ENCODE data around the gene BRD9. TPM values are rescaled to one million over a fixed set of nuclear protein-coding genes. Genes with fewer than 3 reads are reported as not detected.
"Not testable (repeated sequence)": the region's sequence is repeated elsewhere in the genome, so short reads cannot be mapped to it uniquely, and the experiment has no call there.

The BRD9 gene
- total RNA-seq, 2 experiments from 2014 or later = 46.6 to 51.7 TPM

GRCh38 chr5:854966-855743, 37.4 kb downstream of the BRD9 start:
- H3K27ac Mint-ChIP-seq = no peak overlapping the region
- ChIA-PET POLR2A (no interaction called here), CTCF (no interaction called here)
- intact Hi-C loops (cut with micrococcal nuclease) = no loop called here
- DNase-seq (no peak), ATAC-seq (no peak)
- no peak overlapping the region for H3K4me3 Mint-ChIP-seq
- H3K9me3 Mint-ChIP-seq = no peaks in the 10 kb centered on the region
- H3K4me1 Mint-ChIP-seq (ENCODE audit: low read depth) = no peaks in the 10 kb centered on the region
- no peaks in the 10 kb centered on the region for H3K36me3 Mint-ChIP-seq (ENCODE audit: low read depth)
- H3K27me3 Mint-ChIP-seq = peaks cover 1% of the 10 kb centered on the region
- TF ChIP-seq CTCF (IDR thresholded peaks at IDR 0.05) = no peak

- no peak for DNase-seq
- POLR2A ChIA-PET = no interaction called here
- Mint-ChIP-seq H3K36me3 (ENCODE audit: low read depth) (no peaks in the 10 kb centered on the region), H3K9me3 (no peaks in the 10 kb centered on the region), H3K27ac (no peak overlapping the region), H3K27me3 (peaks cover 1% of the 10 kb centered on the region), H3K4me1 (ENCODE audit: low read depth) (no peaks in the 10 kb centered on the region), H3K4me3 (no peak overlapping the region)
- ATAC-seq = no peak
- intact Hi-C loops (cut with micrococcal nuclease) = no loop called here
- TF ChIP-seq CTCF (IDR thresholded peaks at IDR 0.05) = no peak
- CTCF ChIA-PET = no interaction called here
Measured at GRCh38 chr5:854217-854616, 38.4 kb downstream of the BRD9 start.

GRCh38 chr5:853416-854090, 39.0 kb downstream of the BRD9 start:
- H3K27me3 Mint-ChIP-seq; H3K9me3 Mint-ChIP-seq; intact Hi-C loops (cut with micrococcal nuclease); POLR2A ChIA-PET; H3K36me3 Mint-ChIP-seq (ENCODE audit: low read depth); H3K27ac Mint-ChIP-seq; ATAC-seq; DNase-seq; H3K4me3 Mint-ChIP-seq; H3K4me1 Mint-ChIP-seq (ENCODE audit: low read depth): not testable (repeated sequence)
- CTCF ChIA-PET = interaction anchor here (0.7 kb wide), 1 partner anchor 280 kb away, joined by 3 read pairs; no protein-coding TSS in a partner anchor

- intact Hi-C loops (cut with micrococcal nuclease) = no loop called here
- H3K27ac Mint-ChIP-seq = no peak overlapping the region
- DNase-seq (no peak), ATAC-seq (no peak)
- no peaks in the 10 kb centered on the region for H3K9me3 Mint-ChIP-seq
- CTCF ChIA-PET = interaction anchor here (0.7 kb wide), 1 partner anchor 279 kb away, joined by 3 read pairs; no protein-coding TSS in a partner anchor
- no peaks in the 10 kb centered on the region for H3K36me3 Mint-ChIP-seq (ENCODE audit: low read depth)
- peaks cover 1% of the 10 kb centered on the region for H3K27me3 Mint-ChIP-seq
- no peak overlapping the region for H3K4me3 Mint-ChIP-seq
- POLR2A ChIA-PET = no interaction called here
- TF ChIP-seq CTCF (IDR thresholded peaks at IDR 0.05) = no peak
- no peaks in the 10 kb centered on the region for H3K4me1 Mint-ChIP-seq (ENCODE audit: low read depth)
Measured at GRCh38 chr5:852431-853401, 39.9 kb downstream of the BRD9 start.

- Mint-ChIP-seq H3K36me3 (ENCODE audit: low read depth) (no peaks in the 10 kb centered on the region), H3K4me1 (ENCODE audit: low read depth) (no peaks in the 10 kb centered on the region), H3K27me3 (peaks cover 1% of the 10 kb centered on the region), H3K9me3 (no peaks in the 10 kb centered on the region), H3K4me3 (no peak overlapping the region), H3K27ac (no peak overlapping the region)
- no peak for TF ChIP-seq CTCF (IDR thresholded peaks at IDR 0.05)
- POLR2A ChIA-PET = no interaction called here
- no peak for DNase-seq
- ATAC-seq = no peak
- intact Hi-C loops (cut with micrococcal nuclease) = no loop called here
- CTCF ChIA-PET = no interaction called here
Measured at GRCh38 chr5:852018-852417, 40.6 kb downstream of the BRD9 start.

All from activated CD8-positive, alpha-beta T cell treated with anti-CD3 and anti-CD28 coated beads for 36 hours (primary cell).